Stimulated activated CD4-positive, alpha-beta T cell treated with anti-CD3 and anti-CD28 coated beads, Interleukin-1b, Interleukin-23, amount 100 ng/mL, for 48 hours (primary cell): ENCODE measurements around the gene STX8.
A peak's percentile ranks its signal among the peaks of the same experiment; 100 is the strongest.

Source experiments
- DNase-seq: peaks from one replicate; pipeline ENCODE4 v3.0.0-alpha.2; 2020

Gene STX8

GRCh38 chr17:9236286-9237052 lies 339.2 kb downstream of the STX8 start:
- no peak for DNase-seq

GRCh38 chr17:9235346-9235745 lies 340.3 kb downstream of the STX8 start:
- peak; percentile 22 for DNase-seq

- DNase-seq: no peak
Measured at GRCh38 chr17:9234389-9234945, 341.2 kb downstream of the STX8 start.

- no peak for DNase-seq
Measured at GRCh38 chr17:9233761-9234160, 341.9 kb downstream of the STX8 start.

- DNase-seq: no peak
Measured at GRCh38 chr17:9233271-9233599, 342.4 kb downstream of the STX8 start.

GRCh38 chr17:9232591-9233270 lies 342.9 kb downstream of the STX8 start:
- DNase-seq: no peak

- DNase-seq: no peak
Measured at GRCh38 chr17:9232155-9232475, 343.5 kb downstream of the STX8 start.

GRCh38 chr17:9231449-9232154 lies 344.0 kb downstream of the STX8 start:
- DNase-seq: no peak

- DNase-seq: no peak
Measured at GRCh38 chr17:9230861-9231260, 344.8 kb downstream of the STX8 start.

GRCh38 chr17:9230346-9230745 lies 345.3 kb downstream of the STX8 start:
- no peak for DNase-seq

GRCh38 chr17:9229826-9230201 lies 345.8 kb downstream of the STX8 start:
- no peak for DNase-seq

- no peak for DNase-seq
Measured at GRCh38 chr17:9229160-9229825, 346.3 kb downstream of the STX8 start.

- no peak for DNase-seq
Measured at GRCh38 chr17:9228408-9229159, 347.0 kb downstream of the STX8 start.

GRCh38 chr17:9227819-9228407 lies 347.7 kb downstream of the STX8 start:
- no peak for DNase-seq

GRCh38 chr17:9226794-9227135 lies 348.9 kb downstream of the STX8 start:
- DNase-seq: peak; percentile 24

GRCh38 chr17:9226130-9226793 lies 349.4 kb downstream of the STX8 start:
- no peak for DNase-seq

- no peak for DNase-seq
Measured at GRCh38 chr17:9225305-9226101, 350.1 kb downstream of the STX8 start.

GRCh38 chr17:9224485-9224884 lies 351.1 kb downstream of the STX8 start:
- DNase-seq: no peak

- no peak for DNase-seq
Measured at GRCh38 chr17:9223531-9223930, 352.1 kb downstream of the STX8 start.

- DNase-seq: no peak
Measured at GRCh38 chr17:9221922-9222180, 353.8 kb downstream of the STX8 start.
